GM12891 (cell line): Measurements from ENCODE around the gene CCDC89.

Experiments
- PAX5 ChIP-seq: IDR thresholded peaks from 2 replicates; pipeline ENCODE4 v1.6.1; 2011; ENCODE audit warnings: low read length, moderate library complexity, mild to moderate bottlenecking; ENCODE audit not compliant: insufficient read depth, severe bottlenecking
- POLR2A ChIP-seq: IDR thresholded peaks from 2 replicates; pipeline ENCODE4 v1.6.1; 2011; ENCODE audit warnings: low read depth, low read length, control low read depth
- POLR2AphosphoS5 ChIP-seq: IDR thresholded peaks from 2 replicates; pipeline ENCODE4 v1.6.1; 2011; ENCODE audit warnings: low read depth, low read length, control low read depth
- SPI1 ChIP-seq: IDR thresholded peaks from 2 replicates; pipeline ENCODE4 v1.6.1; 2011; ENCODE audit warnings: low read depth, low read length, control low read depth
- TAF1 ChIP-seq: IDR thresholded peaks from 2 replicates; pipeline ENCODE4 v1.6.1; 2011; ENCODE audit warnings: low read depth, low read length, control low read depth

DNA sequence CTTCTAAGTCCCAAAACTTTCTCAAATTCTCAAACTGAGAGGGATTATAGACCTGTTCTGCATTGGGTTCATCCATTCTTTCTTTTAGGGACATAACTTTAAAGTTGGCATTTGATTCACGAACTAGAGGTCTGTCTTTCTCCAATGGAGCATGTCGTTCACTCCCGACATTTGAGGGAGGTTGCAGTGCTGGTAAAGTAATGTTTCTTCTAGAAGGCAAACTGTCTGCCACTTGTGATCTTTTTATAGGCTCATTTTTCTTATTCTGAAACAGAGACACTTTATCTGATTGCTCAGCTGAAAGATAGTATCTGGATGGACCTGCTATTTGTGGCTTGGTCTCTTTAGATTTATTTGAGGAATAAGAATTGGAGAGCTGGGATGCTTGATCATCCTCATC lies 40.4 kb upstream of the CCDC89 start:
- TF ChIP-seq POLR2A (no peak), SPI1 (no peak), TAF1 (no peak), POLR2AphosphoS5 (no peak), PAX5 (no peak)
